ENCODE data around the gene SDR39U1.
"Not testable (repeated sequence)": the region's sequence is repeated elsewhere in the genome, so short reads cannot be mapped to it uniquely, and the experiment has no call there.

Gene SDR39U1

DNA sequence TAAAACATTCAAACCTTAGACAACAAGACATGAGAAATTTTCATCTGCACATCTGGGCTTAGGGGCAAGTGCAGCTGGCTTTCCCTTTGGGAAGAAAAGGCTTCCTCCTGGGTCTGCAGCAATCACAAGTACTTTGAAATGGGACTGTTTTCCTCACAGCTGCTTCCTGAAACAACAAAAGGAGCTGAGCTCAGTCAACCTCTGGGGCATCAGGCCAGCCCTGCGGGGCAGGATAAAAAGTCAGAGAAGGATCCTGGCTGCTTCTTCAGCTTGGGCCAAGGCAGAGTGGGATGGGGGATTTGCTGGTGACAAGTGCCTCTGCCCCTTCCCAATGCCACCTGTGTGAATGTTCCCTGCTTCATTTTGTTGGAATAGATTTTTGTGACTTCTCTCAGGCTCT lies 16.2 kb upstream of the SDR39U1 start:
- H3K27ac ChIP-seq: no peak overlapping the region
- TF ChIP-seq, protein P1, sequence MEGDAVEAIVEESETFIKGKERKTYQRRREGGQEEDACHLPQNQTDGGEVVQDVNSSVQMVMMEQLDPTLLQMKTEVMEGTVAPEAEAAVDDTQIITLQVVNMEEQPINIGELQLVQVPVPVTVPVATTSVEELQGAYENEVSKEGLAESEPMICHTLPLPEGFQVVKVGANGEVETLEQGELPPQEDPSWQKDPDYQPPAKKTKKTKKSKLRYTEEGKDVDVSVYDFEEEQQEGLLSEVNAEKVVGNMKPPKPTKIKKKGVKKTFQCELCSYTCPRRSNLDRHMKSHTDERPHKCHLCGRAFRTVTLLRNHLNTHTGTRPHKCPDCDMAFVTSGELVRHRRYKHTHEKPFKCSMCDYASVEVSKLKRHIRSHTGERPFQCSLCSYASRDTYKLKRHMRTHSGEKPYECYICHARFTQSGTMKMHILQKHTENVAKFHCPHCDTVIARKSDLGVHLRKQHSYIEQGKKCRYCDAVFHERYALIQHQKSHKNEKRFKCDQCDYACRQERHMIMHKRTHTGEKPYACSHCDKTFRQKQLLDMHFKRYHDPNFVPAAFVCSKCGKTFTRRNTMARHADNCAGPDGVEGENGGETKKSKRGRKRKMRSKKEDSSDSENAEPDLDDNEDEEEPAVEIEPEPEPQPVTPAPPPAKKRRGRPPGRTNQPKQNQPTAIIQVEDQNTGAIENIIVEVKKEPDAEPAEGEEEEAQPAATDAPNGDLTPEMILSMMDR (IDR thresholded peaks at IDR 0.05): no peak
- TF ChIP-seq ZFX (IDR thresholded peaks at IDR 0.05; ENCODE audit: borderline replicate concordance): no peak

GRCh38 chr14:24456980-24457379 lies 14.4 kb upstream of the SDR39U1 start:
- TF ChIP-seq, protein P1 (IDR thresholded peaks at IDR 0.05): no peak
- TF ChIP-seq ZFX (IDR thresholded peaks at IDR 0.05; ENCODE audit: borderline replicate concordance): no peak
- H3K27ac ChIP-seq: no peak overlapping the region

DNA sequence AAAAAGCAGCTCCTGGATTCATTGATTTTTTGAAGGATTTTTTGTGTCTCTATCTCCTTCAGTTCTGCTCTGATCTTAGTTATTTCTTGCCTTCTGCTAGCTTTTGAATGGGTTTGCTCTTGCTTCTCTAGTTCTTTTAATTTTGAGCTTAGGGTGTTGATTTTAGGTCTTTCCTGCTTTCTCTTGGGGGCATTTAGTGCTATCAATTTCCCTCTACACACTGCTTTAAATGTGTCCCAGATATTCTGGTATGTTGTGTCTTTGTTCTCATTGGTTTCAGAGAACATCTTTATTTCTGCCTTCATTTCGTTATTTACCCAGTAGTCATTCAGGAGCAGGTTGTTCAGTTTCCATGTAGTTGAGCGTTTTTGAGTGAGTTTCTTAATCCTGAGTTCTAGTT lies 8.3 kb upstream of the SDR39U1 start:
- not testable (repeated sequence) for H3K27ac ChIP-seq

- no peak for TF ChIP-seq ZFX (IDR thresholded peaks at IDR 0.05; ENCODE audit: borderline replicate concordance)
- TF ChIP-seq, protein P1 (IDR thresholded peaks at IDR 0.05): no peak
- peak overlapping the region; percentile 100 for H3K27ac ChIP-seq
Observed at GRCh38 chr14:24443053-24443665, 583 bp upstream of the SDR39U1 start.

DNA sequence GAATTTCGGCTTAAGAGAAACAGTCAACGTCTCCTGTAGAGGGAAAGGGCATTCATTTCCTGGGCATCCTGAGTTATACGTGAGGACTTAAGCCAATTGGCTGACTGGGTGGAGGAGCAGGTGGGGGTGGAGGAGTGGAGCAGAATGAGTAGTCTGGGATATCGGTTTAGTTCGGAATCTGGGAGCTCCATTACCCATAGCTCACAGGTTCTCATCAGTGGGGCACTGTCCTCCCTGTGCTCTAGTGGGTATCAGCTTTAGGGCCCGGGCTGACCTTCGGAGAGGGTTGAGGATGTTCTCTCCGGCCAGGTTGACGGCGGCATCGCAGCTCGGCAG lies 704 bp downstream of the SDR39U1 start:
- TF ChIP-seq, protein P1 (IDR thresholded peaks at IDR 0.05): no peak
- no peak for TF ChIP-seq ZFX (IDR thresholded peaks at IDR 0.05; ENCODE audit: borderline replicate concordance)
- peak overlapping the region; percentile 100 for H3K27ac ChIP-seq

DNA sequence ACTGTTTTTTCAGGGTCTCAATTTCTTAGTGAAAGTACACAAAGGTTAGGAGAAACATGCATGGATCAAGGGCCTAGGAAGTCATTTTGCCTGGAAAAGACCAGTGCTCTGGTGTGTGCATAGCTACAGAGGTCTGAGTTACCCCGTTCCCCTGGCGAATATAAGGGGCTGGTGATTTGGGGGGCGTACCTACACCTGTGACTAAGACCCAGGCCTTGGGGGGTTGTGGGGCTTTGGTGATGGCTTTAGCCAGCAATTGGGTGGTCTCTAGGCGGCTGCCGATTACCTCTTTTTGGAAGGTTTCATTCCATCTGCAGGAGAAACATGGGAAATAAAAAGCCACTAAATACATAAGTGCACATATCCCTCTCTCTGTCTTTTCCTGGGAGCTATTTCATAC lies 1.1 kb downstream of the SDR39U1 start:
- TF ChIP-seq, protein P1 (IDR thresholded peaks at IDR 0.05): no peak
- no peak for TF ChIP-seq ZFX (IDR thresholded peaks at IDR 0.05; ENCODE audit: borderline replicate concordance)
- peak overlapping the region; percentile 100 for H3K27ac ChIP-seq

GRCh38 chr14:24440606-24441399 lies 1.8 kb downstream of the SDR39U1 start:
- peak overlapping the region; percentile 100 for H3K27ac ChIP-seq
- TF ChIP-seq, protein P1 (IDR thresholded peaks at IDR 0.05): no peak
- TF ChIP-seq ZFX (IDR thresholded peaks at IDR 0.05; ENCODE audit: borderline replicate concordance): no peak
